A673 (cell line): ENCODE results near the gene STOML3. TPM values are rescaled to one million over a fixed set of nuclear protein-coding genes. Genes with fewer than 3 reads are reported as not detected.
A peak's percentile ranks its signal among the peaks of the same experiment; 100 is the strongest.
"Not testable (repeated sequence)": the region's sequence is repeated elsewhere in the genome, so short reads cannot be mapped to it uniquely, and the experiment has no call there.

Experiments used
- BruUV-seq: library from RNA; stranded (reverse); fragments of 400-500 nt; replicated peaks from 2 replicates; lab custom pipeline; 2021; lab: Mats Ljungman, UMichigan
- CTCF ChIA-PET: fragments of 300-600 bp; sonication (Branson Sonifier 250); formaldehyde crosslinking; loops from one replicate; lab custom pipeline; 2022; ENCODE audit warnings: antibody characterized with exemption; lab: Charles Lee
- POLR2A ChIA-PET: fragments of 300-600 bp; sonication (Branson Sonifier 250); formaldehyde crosslinking; loops from one replicate; lab custom pipeline; 2022; ENCODE audit warnings: antibody characterized with exemption; ENCODE audit not compliant: low non-redundant PET; lab: Charles Lee
- DNase-seq: peaks from one replicate; pipeline ENCODE4 v3.0.0-alpha.2; 2015; ENCODE audit warnings: low spot score
- H3K27ac ChIP-seq: fragments of 200-600 bp; sonication (generic); 2 replicates; pipeline ENCODE4 v1.5.1; 2016; ENCODE audit warnings: mixed run types, low read depth, mild to moderate bottlenecking, mixed read lengths, antibody characterized with exemption, low read length; ENCODE audit not compliant: poor library complexity, severe bottlenecking
- H3K27me3 ChIP-seq: fragments of 200-600 bp; sonication (generic); replicated peaks from 2 replicates; pipeline ENCODE4 v1.6.1; 2017; ENCODE audit warnings: mixed run types, low read depth, mild to moderate bottlenecking, mixed read lengths, antibody characterized with exemption, low read length; ENCODE audit not compliant: insufficient read depth, poor library complexity
- H3K36me3 ChIP-seq: fragments of 200-600 bp; sonication (generic); 2 replicates; pipeline ENCODE4 v1.6.1; 2016; ENCODE audit warnings: mixed run types, mild to moderate bottlenecking, mixed read lengths, antibody characterized with exemption, low read length; ENCODE audit not compliant: insufficient read depth, poor library complexity, severe bottlenecking
- H3K4me1 ChIP-seq: fragments of 200-600 bp; sonication (generic); 2 replicates; pipeline ENCODE4 v1.6.1; 2017; ENCODE audit warnings: mixed run types, mild to moderate bottlenecking, mixed read lengths, antibody characterized with exemption, low read length; ENCODE audit not compliant: insufficient read depth, poor library complexity, severe bottlenecking
- H3K4me3 ChIP-seq: fragments of 200-600 bp; sonication (generic); 2 replicates; pipeline ENCODE4 v1.5.1; 2016; ENCODE audit warnings: low read depth, mixed run types, mild to moderate bottlenecking, mixed read lengths, low read length; ENCODE audit not compliant: poor library complexity, severe bottlenecking
- H3K9me3 ChIP-seq: fragments of 200-600 bp; sonication (generic); 2 replicates; pipeline ENCODE4 v1.6.1; 2016; ENCODE audit warnings: mixed run types, low read depth, mild to moderate bottlenecking, mixed read lengths, antibody characterized with exemption, low read length; ENCODE audit not compliant: poor library complexity, severe bottlenecking
- EZH2 ChIP-seq: fragments of 200-600 bp; sonication (generic); IDR thresholded peaks from 2 replicates; pipeline ENCODE4 v1.6.1; 2017; ENCODE audit warnings: borderline replicate concordance, low read depth, mild to moderate bottlenecking, mixed read lengths, antibody characterized with exemption, low read length; ENCODE audit not compliant: poor library complexity, severe bottlenecking
- intact Hi-C: fragments of 100-400 bp; cut with micrococcal nuclease; formaldehyde crosslinking; loops from one replicate; pipeline ENCODE4 v1.10.0; 2022; ENCODE audit not compliant: unreplicated experiment
- total RNA-seq: library from RNA; stranded (reverse); gene quantifications from 2 replicates; pipeline ENCODE4 v1.2.3, GENCODE V29; 2021
- TF ChIP-seq, protein P1 (sequence below): fragments of 300-800, 200-600 bp; sonication (generic); conservative IDR thresholded peaks from 2 replicates; pipeline ENCODE4 v1.5.1; 2017; ENCODE audit warnings: low read depth, mild to moderate bottlenecking, antibody characterized with exemption, low read length, moderate library complexity, mixed read lengths

The STOML3 gene
- total RNA-seq, 1 experiment from 2014 or later, result not detected

DNA sequence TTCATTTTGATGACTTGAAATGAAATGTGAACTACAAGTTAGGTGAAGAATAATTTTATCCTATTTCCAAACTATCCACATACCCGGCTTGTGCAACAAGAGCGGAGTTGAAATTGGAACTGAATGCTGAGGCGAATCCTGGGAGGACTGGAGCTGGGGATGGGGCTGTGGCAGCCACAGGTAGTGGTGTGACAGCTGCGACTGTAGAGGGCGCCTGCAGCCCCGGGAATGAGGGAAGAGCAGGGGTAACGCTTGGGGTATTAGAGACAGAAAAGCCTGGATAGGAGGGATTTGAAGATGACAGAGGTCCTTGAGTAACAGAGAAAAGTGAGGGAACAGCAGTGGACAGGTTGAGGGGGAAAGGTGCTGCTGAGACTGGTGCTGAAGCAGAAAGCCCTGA is 22.0 kb upstream of the STOML3 start:
- intact Hi-C loops, result no loop called here
- Histone ChIP-seq H3K36me3 (peaks cover 61% of the 10 kb centered on the region), H3K4me3 (no peak overlapping the region), H3K27me3 (no peaks in the 10 kb centered on the region), H3K27ac (no peak overlapping the region), H3K9me3 (no peaks in the 10 kb centered on the region), H3K4me1 (no peaks in the 10 kb centered on the region)
- BruUV-seq, result no TSS peak
- CTCF ChIA-PET, result no interaction called here
- POLR2A ChIA-PET, result no interaction called here
- TF ChIP-seq, protein P1, sequence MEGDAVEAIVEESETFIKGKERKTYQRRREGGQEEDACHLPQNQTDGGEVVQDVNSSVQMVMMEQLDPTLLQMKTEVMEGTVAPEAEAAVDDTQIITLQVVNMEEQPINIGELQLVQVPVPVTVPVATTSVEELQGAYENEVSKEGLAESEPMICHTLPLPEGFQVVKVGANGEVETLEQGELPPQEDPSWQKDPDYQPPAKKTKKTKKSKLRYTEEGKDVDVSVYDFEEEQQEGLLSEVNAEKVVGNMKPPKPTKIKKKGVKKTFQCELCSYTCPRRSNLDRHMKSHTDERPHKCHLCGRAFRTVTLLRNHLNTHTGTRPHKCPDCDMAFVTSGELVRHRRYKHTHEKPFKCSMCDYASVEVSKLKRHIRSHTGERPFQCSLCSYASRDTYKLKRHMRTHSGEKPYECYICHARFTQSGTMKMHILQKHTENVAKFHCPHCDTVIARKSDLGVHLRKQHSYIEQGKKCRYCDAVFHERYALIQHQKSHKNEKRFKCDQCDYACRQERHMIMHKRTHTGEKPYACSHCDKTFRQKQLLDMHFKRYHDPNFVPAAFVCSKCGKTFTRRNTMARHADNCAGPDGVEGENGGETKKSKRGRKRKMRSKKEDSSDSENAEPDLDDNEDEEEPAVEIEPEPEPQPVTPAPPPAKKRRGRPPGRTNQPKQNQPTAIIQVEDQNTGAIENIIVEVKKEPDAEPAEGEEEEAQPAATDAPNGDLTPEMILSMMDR, result peak; percentile 50
- no peak for TF ChIP-seq EZH2
- peak; percentile 9 for DNase-seq

DNA sequence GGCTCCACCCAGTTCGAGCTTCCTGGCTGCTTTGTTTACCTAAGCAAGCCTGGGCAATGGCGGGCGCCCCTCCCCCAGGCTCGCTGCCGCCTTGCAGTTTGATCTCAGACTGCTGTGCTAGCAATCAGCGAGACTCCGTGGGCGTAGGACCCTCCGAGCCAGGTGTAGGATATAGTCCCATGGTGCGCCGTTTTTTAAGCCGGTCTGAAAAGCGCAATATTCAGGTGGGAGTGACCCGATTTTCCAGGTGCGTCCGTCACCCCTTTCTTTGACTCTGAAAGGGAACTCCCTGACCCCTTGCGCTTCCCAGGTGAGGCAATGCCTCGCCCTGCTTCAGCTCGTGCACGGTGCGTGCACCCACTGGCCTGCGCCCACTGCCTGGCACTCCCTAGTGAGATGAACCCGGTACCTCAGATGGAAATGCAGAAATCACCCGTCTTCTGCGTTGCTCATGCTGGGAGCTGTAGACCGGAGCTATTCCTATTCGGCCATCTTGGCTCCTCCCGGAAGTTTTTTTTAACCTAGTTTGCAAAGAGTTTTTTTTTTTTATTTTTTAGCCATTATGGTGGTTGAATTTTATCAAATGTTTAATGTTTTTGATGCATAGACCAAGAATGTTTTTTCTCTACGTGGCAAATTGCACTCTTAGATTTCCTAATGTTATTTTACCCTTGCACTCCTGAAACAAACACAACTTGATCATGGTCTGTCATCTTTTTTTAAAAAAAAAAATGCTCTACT is 15.9 kb upstream of the STOML3 start:
- intact Hi-C loops, CTCF ChIA-PET, BruUV-seq, DNase-seq, H3K4me1 ChIP-seq, H3K4me3 ChIP-seq, H3K27ac ChIP-seq, POLR2A ChIA-PET, H3K27me3 ChIP-seq, H3K9me3 ChIP-seq: not testable (repeated sequence)
- H3K36me3 ChIP-seq, result peaks cover 14% of the 10 kb centered on the region

DNA sequence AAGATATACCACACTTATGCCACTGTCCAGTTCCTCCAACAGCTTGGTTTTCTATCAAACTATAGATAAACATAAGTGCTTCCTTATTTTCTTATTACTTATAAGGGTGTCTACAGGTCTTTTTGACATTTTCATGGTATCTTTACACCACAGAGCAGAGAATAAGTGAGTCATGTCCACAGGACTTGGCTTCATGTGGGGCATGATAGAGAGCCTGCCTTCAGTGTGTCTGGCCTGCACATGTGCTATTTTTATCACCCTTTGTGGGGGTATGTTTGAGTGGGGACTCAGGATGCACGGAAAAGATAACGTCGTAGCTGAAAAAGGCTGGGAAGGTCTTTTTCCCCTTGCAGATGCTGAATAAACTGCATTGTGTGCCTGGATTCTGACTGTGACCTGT is 8.1 kb upstream of the STOML3 start:
- ChIA-PET POLR2A (no interaction called here), CTCF (no interaction called here)
- no TSS peak for BruUV-seq
- Histone ChIP-seq H3K36me3 (no peaks in the 10 kb centered on the region), H3K9me3 (no peaks in the 10 kb centered on the region), H3K4me1 (no peaks in the 10 kb centered on the region), H3K27ac (no peak overlapping the region), H3K27me3 (no peaks in the 10 kb centered on the region), H3K4me3 (no peak overlapping the region)
- intact Hi-C loops, result no loop called here
- no peak for DNase-seq
- TF ChIP-seq, protein P1, result no peak
- TF ChIP-seq EZH2, result no peak

DNA sequence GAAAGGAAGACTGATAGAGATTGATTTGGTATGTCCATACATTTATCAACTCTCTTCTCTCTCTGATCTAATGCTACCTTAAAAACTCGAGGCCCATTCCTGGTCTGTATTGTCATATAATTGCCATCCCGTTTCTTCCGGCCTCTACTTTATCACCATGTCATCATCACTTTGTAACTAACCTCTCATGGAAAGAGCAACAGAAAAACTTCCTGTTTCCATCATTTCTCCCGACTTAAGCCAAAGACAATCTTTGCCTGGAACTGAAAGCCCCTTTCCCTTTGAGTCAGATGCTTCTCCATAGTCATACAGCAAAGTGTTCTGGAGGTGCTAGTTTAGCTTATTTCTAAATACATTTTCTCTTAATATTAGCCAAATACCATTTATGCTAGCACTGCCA is 2.8 kb upstream of the STOML3 start:
- no peak overlapping the region for H3K4me3 ChIP-seq
- DNase-seq, result no peak
- H3K9me3 ChIP-seq, result no peaks in the 10 kb centered on the region
- no TSS peak for BruUV-seq
- no peaks in the 10 kb centered on the region for H3K27me3 ChIP-seq
- H3K4me1 ChIP-seq, result no peaks in the 10 kb centered on the region
- POLR2A ChIA-PET, result no interaction called here
- TF ChIP-seq, protein P1, result no peak
- CTCF ChIA-PET, result no interaction called here
- intact Hi-C loops, result no loop called here
- H3K27ac ChIP-seq, result no peak overlapping the region
- H3K36me3 ChIP-seq, result no peaks in the 10 kb centered on the region
